NCI-H748 (cell line): ENCODE measurements around the gene IFRD1.

Experiments
- DNase-seq: peaks from one replicate; lab custom pipeline; 2025; ENCODE audit not compliant: unreplicated experiment; lab: John Stamatoyannopoulos, UW

The IFRD1 gene

GRCh38 chr7:112485766-112486165 is 35.5 kb downstream of the IFRD1 start:
- DNase-seq, result no peak

- DNase-seq, result no peak
Measured at GRCh38 chr7:112487457-112488263, 37.4 kb downstream of the IFRD1 start.

GRCh38 chr7:112488264-112488552 is 37.9 kb downstream of the IFRD1 start:
- DNase-seq, result no peak

- no peak for DNase-seq
Measured at GRCh38 chr7:112492186-112492585, 41.9 kb downstream of the IFRD1 start.

GRCh38 chr7:112494656-112495055 is 44.4 kb downstream of the IFRD1 start:
- DNase-seq, result no peak

- DNase-seq, result no peak
Measured at GRCh38 chr7:112495156-112495788, 45.0 kb downstream of the IFRD1 start.

GRCh38 chr7:112495810-112496462 is 45.7 kb downstream of the IFRD1 start:
- DNase-seq, result peak; percentile 73

GRCh38 chr7:112497481-112497880 is 47.2 kb downstream of the IFRD1 start:
- no peak for DNase-seq

- no peak for DNase-seq
Measured at GRCh38 chr7:112500619-112501018, 50.4 kb downstream of the IFRD1 start.

- DNase-seq, result no peak
Measured at GRCh38 chr7:112501801-112502503, 51.7 kb downstream of the IFRD1 start.

GRCh38 chr7:112502700-112503099 is 52.4 kb downstream of the IFRD1 start:
- no peak for DNase-seq

GRCh38 chr7:112503361-112503972 is 53.2 kb downstream of the IFRD1 start:
- no peak for DNase-seq

GRCh38 chr7:112504093-112504695 is 53.9 kb downstream of the IFRD1 start:
- no peak for DNase-seq

- peak; percentile 26 for DNase-seq
Measured at GRCh38 chr7:112505495-112505894, 55.2 kb downstream of the IFRD1 start.

- no peak for DNase-seq
Measured at GRCh38 chr7:112508404-112508803, 58.1 kb downstream of the IFRD1 start.

- no peak for DNase-seq
Measured at GRCh38 chr7:112509402-112509801, 59.1 kb downstream of the IFRD1 start.

GRCh38 chr7:112510001-112510742 is 59.9 kb downstream of the IFRD1 start:
- no peak for DNase-seq

- no peak for DNase-seq
Measured at GRCh38 chr7:112510743-112511110, 60.5 kb downstream of the IFRD1 start.

GRCh38 chr7:112511451-112512202 is 61.4 kb downstream of the IFRD1 start:
- no peak for DNase-seq
